CD14-positive monocyte (primary cell): ENCODE measurements around the gene EPHA6. TPM values are rescaled to one million over a fixed set of nuclear protein-coding genes. Genes with fewer than 3 reads are reported as not detected.

Experiments
- DNase-seq, 3 donors: peaks; one replicate each; pipeline ENCODE4 v3.0.0-alpha.2; 2011 to 2022
- H2AFZ ChIP-seq: 2 replicates; pipeline ENCODE4 v1.6.0; 2012; ENCODE audit warnings: mild to moderate bottlenecking, low read depth, low read length, inconsistent platforms; ENCODE audit not compliant: insufficient read depth, poor library complexity, severe bottlenecking
- H3K27ac ChIP-seq, 2 donors: 1 replicate in 1 of 2; 2 replicates in 1 of 2; pipeline ENCODE4 v1.5.1; 2012 to 2013; ENCODE audit warnings: low read length in 2 of 2, control low read depth in 1 of 2, inconsistent platforms in 1 of 2, low read depth in 1 of 2, mild to moderate bottlenecking in 1 of 2
- H3K27me3 ChIP-seq, 2 donors: one replicate each; pipeline versions ENCODE4 v1.6.0 to v1.6.1; 2011 to 2013; ENCODE audit warnings: low read length in 2 of 2; ENCODE audit not compliant: control insufficient read depth in 2 of 2, insufficient read depth in 2 of 2
- H3K36me3 ChIP-seq, 2 donors: replicated peaks in 1 of 2; 1 replicate in 1 of 2; 2 replicates in 1 of 2; pipeline versions ENCODE4 v1.5.1 to v1.6.1; 2012 to 2013; ENCODE audit warnings: low read length in 2 of 2, control low read depth in 1 of 2, inconsistent platforms in 1 of 2, mild to moderate bottlenecking in 1 of 2; ENCODE audit not compliant: insufficient read depth in 2 of 2, control insufficient read depth in 1 of 2
- H3K4me1 ChIP-seq, 2 donors: 1 replicate in 1 of 2; 2 replicates in 1 of 2; pipeline versions ENCODE4 v1.5.1 to v1.6.1; 2012 to 2013; ENCODE audit warnings: low read length in 2 of 2, control low read depth in 1 of 2, inconsistent platforms in 1 of 2, mild to moderate bottlenecking in 1 of 2, moderate library complexity in 1 of 2; ENCODE audit not compliant: insufficient read depth in 2 of 2, control insufficient read depth in 1 of 2
- H3K4me2 ChIP-seq: replicated peaks from 2 replicates; pipeline ENCODE3; 2012; ENCODE audit warnings: low read length, moderate library complexity, mild to moderate bottlenecking; ENCODE audit not compliant: poor library complexity, severe bottlenecking; ENCODE audit errors: extremely low read depth
- H3K4me3 ChIP-seq, 3 experiments: fragments of 200-600 bp in 1 of 3; sonication (generic) in 1 of 3; replicated peaks in 1 of 3; 1 replicate in 2 of 3; 2 replicates in 1 of 3; pipeline ENCODE4 v1.5.1; 2011 to 2013; ENCODE audit warnings: low read length in 3 of 3, mild to moderate bottlenecking in 3 of 3, control low read depth in 2 of 3, low read depth in 2 of 3, inconsistent platforms in 1 of 3, moderate library complexity in 1 of 3
- H3K79me2 ChIP-seq: 2 replicates; pipeline ENCODE4 v1.6.0; 2012; ENCODE audit warnings: mild to moderate bottlenecking, control low read depth, inconsistent platforms, low read length, moderate library complexity; ENCODE audit not compliant: insufficient read depth
- H3K9ac ChIP-seq: 2 replicates; pipeline ENCODE4 v1.6.0; 2017; ENCODE audit warnings: low read length, mild to moderate bottlenecking; ENCODE audit not compliant: insufficient read depth, poor library complexity, severe bottlenecking
- H3K9me3 ChIP-seq, 2 donors: replicated peaks in 1 of 2; 1 replicate in 1 of 2; 2 replicates in 1 of 2; pipeline versions ENCODE4 v1.5.1 to v1.6.1; 2012 to 2013; ENCODE audit warnings: low read length in 2 of 2, control low read depth in 1 of 2; ENCODE audit not compliant: control insufficient read depth in 1 of 2, insufficient read depth in 1 of 2
- H4K20me1 ChIP-seq: 2 replicates; pipeline ENCODE4 v1.6.0; 2012; ENCODE audit warnings: mild to moderate bottlenecking, low read length, control low read depth, moderate library complexity; ENCODE audit not compliant: insufficient read depth
- H3K27ac Mint-ChIP-seq, 7 donors: one replicate each; pipeline ENCODE4 v1.8.0; 2020; ENCODE audit warnings: mild to moderate bottlenecking in 7 of 7, mixed read lengths in 7 of 7, moderate library complexity in 6 of 7, inconsistent platforms in 2 of 7
- H3K27me3 Mint-ChIP-seq, 3 donors: one replicate each; pipeline ENCODE4 v1.8.0; 2021 to 2022; ENCODE audit warnings: low read depth in 3 of 3, mild to moderate bottlenecking in 3 of 3, mixed read lengths in 3 of 3, moderate library complexity in 3 of 3, inconsistent platforms in 1 of 3
- H3K36me3 Mint-ChIP-seq, 2 donors: one replicate each; pipeline ENCODE4 v1.8.0; 2020; ENCODE audit warnings: mixed read lengths in 2 of 2, inconsistent platforms in 1 of 2, mild to moderate bottlenecking in 1 of 2
- H3K4me1 Mint-ChIP-seq: one replicate; pipeline ENCODE4 v1.8.0; 2020; ENCODE audit warnings: mild to moderate bottlenecking, mixed read lengths
- H3K4me3 Mint-ChIP-seq, 2 donors: one replicate each; pipeline ENCODE4 v1.8.0; 2020; ENCODE audit warnings: mild to moderate bottlenecking in 2 of 2, mixed read lengths in 2 of 2, moderate library complexity in 1 of 2
- H3K9me3 Mint-ChIP-seq, 7 donors: one replicate each; pipeline ENCODE4 v1.8.0; 2020 to 2022; ENCODE audit warnings: mixed read lengths in 7 of 7, mild to moderate bottlenecking in 6 of 7, moderate library complexity in 6 of 7, inconsistent platforms in 2 of 7
- CTCF ChIP-seq: fragments of 200-600 bp; IDR thresholded peaks from one replicate; pipeline ENCODE4 v1.8.0; 2022; ENCODE audit warnings: antibody characterized with exemption, mild to moderate bottlenecking
- intact Hi-C, 2 donors: fragments of 100-400 bp; cut with micrococcal nuclease; formaldehyde crosslinking; loops; one replicate each; pipeline versions ENCODE4 v1.15.0 to v1.15.1; 2023
- polyA plus RNA-seq, 3 donors: library from polyadenylated mRNA; depleted of rRNA in 1 of 3; unstranded in 2 of 3; stranded (reverse) in 1 of 3; fragments of 300-500 nt in 2 of 3; fragments of >200 nt in 1 of 3; fragmentation: Illumina TruSeq in 2 of 3; gene quantifications; 1 replicate in 2 of 3; 2 replicates in 1 of 3; pipeline ENCODE4 v1.2.3, GENCODE V29; 2012 to 2021

Gene EPHA6
- polyA plus RNA-seq, 3 donors, result not detected

DNA sequence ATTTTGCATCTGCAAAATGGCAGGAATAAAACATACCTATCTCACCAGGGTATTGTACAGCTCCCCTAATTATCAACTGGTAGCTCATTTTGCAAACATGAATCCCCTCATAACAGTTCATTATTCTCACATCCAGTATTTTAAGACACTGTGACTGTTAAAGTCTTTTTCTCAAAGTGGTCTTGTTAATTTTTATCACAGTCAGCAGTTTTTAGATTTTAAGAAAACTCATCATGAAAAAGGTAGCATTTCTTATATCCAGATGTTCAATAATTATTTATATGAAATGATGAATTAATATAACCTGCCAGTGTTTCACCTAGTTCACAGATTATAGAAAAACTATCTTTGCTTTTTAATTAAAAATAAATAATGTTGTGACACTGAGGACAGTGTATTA, 595.2 kb downstream of the EPHA6 start:
- Mint-ChIP-seq H3K27ac (no peak overlapping the region), H3K9me3 (peaks cover 0 to 9% (median 0%) of the 10 kb centered on the region in 7 donors), H3K4me3 (no peak overlapping the region), H3K27me3 (no peaks in the 10 kb centered on the region), H3K36me3 (no peaks in the 10 kb centered on the region), H3K4me1 (no peaks in the 10 kb centered on the region)
- H3K36me3 ChIP-seq, result no peaks in the 10 kb centered on the region
- H3K4me3 ChIP-seq, result no peak overlapping the region
- no peaks in the 10 kb centered on the region for H4K20me1 ChIP-seq
- no peak overlapping the region for H2AFZ ChIP-seq
- H3K27ac ChIP-seq, result no peak overlapping the region
- intact Hi-C loops, result no loop called here
- H3K9ac ChIP-seq, result no peak overlapping the region
- H3K4me2 ChIP-seq, result no peak overlapping the region
- H3K9me3 ChIP-seq, result peaks cover 0 to 3% of the 10 kb centered on the region in 2 donors
- no peak for TF ChIP-seq CTCF
- DNase-seq, result no peak
- no peaks in the 10 kb centered on the region for H3K27me3 ChIP-seq
- no peaks in the 10 kb centered on the region for H3K4me1 ChIP-seq
- no peaks in the 10 kb centered on the region for H3K79me2 ChIP-seq

- no peaks in the 10 kb centered on the region for H3K36me3 Mint-ChIP-seq
- Histone ChIP-seq H2AFZ (no peak overlapping the region), H4K20me1 (no peaks in the 10 kb centered on the region), H3K27ac (no peak overlapping the region), H3K4me2 (no peak overlapping the region), H3K9me3 (peaks cover 13 to 15% of the 10 kb centered on the region in 2 donors), H3K9ac (no peak overlapping the region), H3K36me3 (no peaks in the 10 kb centered on the region), H3K79me2 (no peaks in the 10 kb centered on the region), H3K27me3 (no peaks in the 10 kb centered on the region), H3K4me1 (no peaks in the 10 kb centered on the region), H3K4me3 (no peak overlapping the region)
- intact Hi-C loops, result no loop called here
- H3K4me3 Mint-ChIP-seq, result no peak overlapping the region
- H3K4me1 Mint-ChIP-seq, result no peaks in the 10 kb centered on the region
- H3K9me3 Mint-ChIP-seq, result peaks cover 4 to 9% (median 7%) of the 10 kb centered on the region in 7 donors
- no peak for TF ChIP-seq CTCF
- H3K27me3 Mint-ChIP-seq, result peaks cover 0 to 2% (median 0%) of the 10 kb centered on the region in 3 donors
- H3K27ac Mint-ChIP-seq, result no peak overlapping the region
- no peak for DNase-seq
Observed at GRCh38 chr3:97421565-97421964, 607.2 kb downstream of the EPHA6 start.
